NCI-H526 treated with DMSO at 0.1 percent for 48 hours (cell line): ENCODE data around the gene PACRG.

Experiments used
- DNase-seq: peaks from one replicate; lab custom pipeline; 2025; lab: John Stamatoyannopoulos, UW

The PACRG gene

GRCh38 chr6:163354085-163354484, 626.3 kb downstream of the PACRG start:
- DNase-seq, result no peak

GRCh38 chr6:163354761-163355425, 627.1 kb downstream of the PACRG start:
- DNase-seq, result no peak

DNA sequence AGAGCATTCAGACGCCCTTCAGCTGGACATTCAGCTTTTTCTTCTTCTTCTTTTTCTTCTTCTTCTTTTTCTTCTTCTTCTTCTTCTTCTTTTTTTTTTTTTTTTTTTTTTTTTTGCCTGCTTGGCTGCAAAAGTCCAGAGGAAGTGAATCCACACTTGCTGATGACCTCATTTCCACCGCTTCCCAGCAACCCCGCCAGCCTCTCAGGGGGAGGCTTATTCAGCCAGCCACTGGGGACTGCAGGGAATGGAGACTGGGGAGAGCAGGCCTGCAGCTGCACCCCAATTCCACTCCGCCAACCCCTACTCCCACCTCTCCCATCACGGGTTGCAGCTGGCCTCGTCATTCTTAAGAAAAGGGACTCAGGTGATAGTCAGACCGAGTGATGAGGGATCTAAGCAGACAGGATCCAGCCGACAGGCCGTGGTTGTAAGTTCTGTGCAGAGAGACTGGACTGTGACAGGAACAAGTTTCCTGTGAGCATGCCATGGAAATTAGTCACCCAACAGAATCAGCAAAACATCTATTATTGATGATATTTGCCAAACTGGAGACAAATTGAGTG, 627.7 kb downstream of the PACRG start:
- DNase-seq, result no peak

GRCh38 chr6:163356324-163356723, 628.5 kb downstream of the PACRG start:
- DNase-seq, result no peak

DNA sequence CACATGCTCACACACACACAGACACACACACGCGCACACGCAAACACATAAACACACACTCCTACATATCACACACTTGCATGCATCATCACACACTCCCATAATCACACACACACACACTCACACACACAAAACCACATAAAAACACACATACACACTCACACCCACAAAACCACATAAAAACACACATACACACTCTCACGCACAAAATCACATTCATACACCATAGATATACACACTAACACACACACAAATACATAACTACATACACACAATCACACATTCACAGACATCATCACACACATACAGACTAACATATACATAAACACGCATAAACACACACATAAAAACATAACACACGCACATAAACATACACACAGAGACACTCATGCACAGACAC, 629.0 kb downstream of the PACRG start:
- DNase-seq, result no peak

- no peak for DNase-seq
Measured at GRCh38 chr6:163364641-163365040, 636.9 kb downstream of the PACRG start.
